PC-9 (cell line): ENCODE data around the gene PRSS57.

Experiments
- CTCF ChIP-seq: fragments of 200-600 bp; sonication (generic); conservative IDR thresholded peaks from 2 replicates; pipeline ENCODE4 v1.6.1; 2017; ENCODE audit warnings: mixed run types, antibody characterized with exemption, mild to moderate bottlenecking, moderate library complexity
- EZH2 ChIP-seq: fragments of 200-600 bp; sonication (generic); IDR thresholded peaks from 2 replicates; pipeline ENCODE4 v1.8.0; 2017; ENCODE audit warnings: antibody characterized with exemption, low read depth

GRCh38 chr19:711254-711653, 16.0 kb upstream of the PRSS57 start:
- no peak for TF ChIP-seq CTCF
- no peak for TF ChIP-seq EZH2
